IMR-90 (cell line): Measurements from ENCODE around the gene ENAH. TPM values are rescaled to one million over a fixed set of nuclear protein-coding genes. Genes with fewer than 3 reads are reported as not detected.

Experiments
- ATAC-seq: fragments of 200-7000 bp; cut with Tn5 transposase; 2 replicates; pipeline ENCODE4 v1.9.1; 2020; ENCODE audit warnings: low read depth, mild to moderate bottlenecking, moderate library complexity
- BruUV-seq: library from RNA; stranded (reverse); fragments of 400-500 nt; replicated peaks from 2 replicates; lab custom pipeline; 2021; lab: Mats Ljungman, UMichigan
- CTCF ChIA-PET: fragments of 300-600 bp; formaldehyde crosslinking; extraction: SDS; loops from one replicate; lab custom pipeline; 2021; ENCODE audit warnings: antibody characterized with exemption; lab: Yijun Ruan, JAX
- POLR2A ChIA-PET: fragments of 300-600 bp; sonication (Branson Sonifier 250); formaldehyde crosslinking; loops from one replicate; lab custom pipeline; 2022; ENCODE audit warnings: antibody characterized with exemption; ENCODE audit not compliant: unreplicated experiment; lab: Charles Lee
- DNase-seq: peaks from one replicate; pipeline ENCODE4 v3.0.0; 2013
- H2AFZ ChIP-seq: replicated peaks from 2 replicates; pipeline ENCODE3; 2013; ENCODE audit warnings: low read length, mild to moderate bottlenecking; ENCODE audit not compliant: poor library complexity
- H2AK5ac ChIP-seq: 2 replicates; pipeline ENCODE4 v1.6.1; 2013; ENCODE audit warnings: low read depth, low read length, inconsistent platforms
- H2AK9ac ChIP-seq: replicated peaks from 2 replicates; pipeline ENCODE3; 2013; ENCODE audit warnings: mild to moderate bottlenecking, low read depth, low read length, moderate library complexity; ENCODE audit not compliant: poor library complexity
- H2BK120ac ChIP-seq: 2 replicates; pipeline ENCODE4 v1.6.1; 2013; ENCODE audit warnings: low read depth, low read length, inconsistent platforms
- H2BK15ac ChIP-seq: 3 replicates; pipeline ENCODE4 v1.6.1; 2013; ENCODE audit warnings: low read depth, low read length, inconsistent platforms
- H2BK20ac ChIP-seq: 2 replicates; pipeline ENCODE4 v1.6.1; 2013; ENCODE audit warnings: low read depth, mild to moderate bottlenecking, inconsistent platforms, low read length, moderate library complexity
- H2BK5ac ChIP-seq: 2 replicates; pipeline ENCODE4 v1.6.1; 2013; ENCODE audit warnings: mild to moderate bottlenecking, low read depth, low read length, inconsistent platforms; ENCODE audit not compliant: poor library complexity, severe bottlenecking
- H3K14ac ChIP-seq: replicated peaks from 2 replicates; pipeline ENCODE4 v1.6.1; 2013; ENCODE audit warnings: low read depth, low read length, inconsistent platforms
- H3K18ac ChIP-seq: 2 replicates; pipeline ENCODE4 v1.6.1; 2013; ENCODE audit warnings: low read depth, low read length, control low read depth
- H3K23ac ChIP-seq: 2 replicates; pipeline ENCODE4 v1.6.1; 2013; ENCODE audit warnings: low read depth, low read length, inconsistent platforms
- H3K27ac ChIP-seq: 2 replicates; pipeline ENCODE4 v1.5.1; 2013; ENCODE audit warnings: mild to moderate bottlenecking, control low read depth, low read length; ENCODE audit not compliant: insufficient read depth
- H3K27me3 ChIP-seq: 2 replicates; pipeline ENCODE4 v1.6.1; 2013; ENCODE audit warnings: low read length; ENCODE audit not compliant: control insufficient read depth, insufficient read depth
- H3K36me3 ChIP-seq: 2 replicates; pipeline ENCODE4 v1.6.1; 2013; ENCODE audit warnings: low read length, mixed read lengths; ENCODE audit not compliant: control insufficient read depth, insufficient read depth
- H3K4ac ChIP-seq: 2 replicates; pipeline ENCODE4 v1.6.1; 2013; ENCODE audit warnings: low read depth, low read length, inconsistent platforms
- H3K4me1 ChIP-seq: 2 replicates; pipeline ENCODE4 v1.6.1; 2013; ENCODE audit warnings: low read length, mixed read lengths; ENCODE audit not compliant: control insufficient read depth, insufficient read depth
- H3K4me2 ChIP-seq: 2 replicates; pipeline ENCODE4 v1.6.1; 2013; ENCODE audit warnings: low read depth, mild to moderate bottlenecking, control low read depth, low read length, moderate library complexity
- H3K4me3 ChIP-seq: 2 replicates; pipeline ENCODE4 v1.5.1; 2013; ENCODE audit warnings: low read depth, mild to moderate bottlenecking, control low read depth, low read length, moderate library complexity; ENCODE audit not compliant: insufficient read depth
- H3K56ac ChIP-seq: 2 replicates; pipeline ENCODE4 v1.6.1; 2013; ENCODE audit warnings: low read length, inconsistent platforms; ENCODE audit not compliant: insufficient read depth; ENCODE audit errors: extremely low read depth
- H3K79me1 ChIP-seq, 2 experiments: 2 replicates each; pipeline ENCODE4 v1.6.1; 2013; ENCODE audit warnings: low read length in 2 of 2, inconsistent platforms in 1 of 2, low read depth in 1 of 2
- H3K9ac ChIP-seq: 2 replicates; pipeline ENCODE4 v1.6.1; 2013; ENCODE audit warnings: low read depth, low read length, control low read depth
- H3K9me1 ChIP-seq: 2 replicates; pipeline ENCODE4 v1.6.1; 2013; ENCODE audit warnings: low read length, inconsistent platforms; ENCODE audit not compliant: insufficient read depth
- H3K9me3 ChIP-seq: 2 replicates; pipeline ENCODE4 v1.6.1; 2013; ENCODE audit warnings: low read length; ENCODE audit not compliant: control insufficient read depth, insufficient read depth
- H4K20me1 ChIP-seq: 2 replicates; pipeline ENCODE4 v1.6.1; 2013; ENCODE audit warnings: low read length, inconsistent platforms; ENCODE audit not compliant: insufficient read depth
- H4K5ac ChIP-seq: 2 replicates; pipeline ENCODE4 v1.6.1; 2013; ENCODE audit warnings: mild to moderate bottlenecking, low read depth, low read length, control low read depth
- H4K8ac ChIP-seq, 2 experiments: 2 replicates each; pipeline ENCODE4 v1.6.1; 2013; ENCODE audit warnings: low read depth in 2 of 2, low read length in 2 of 2, control low read depth in 1 of 2, inconsistent platforms in 1 of 2
- H4K91ac ChIP-seq: 2 replicates; pipeline ENCODE4 v1.6.1; 2013; ENCODE audit warnings: low read depth, low read length, inconsistent platforms; ENCODE audit not compliant: insufficient read depth
- BHLHE40 ChIP-seq: fragments of 150-350 bp; IDR thresholded peaks from 2 replicates; pipeline ENCODE4 v1.6.1; 2016; ENCODE audit warnings: mild to moderate bottlenecking, low read depth, low read length
- CEBPB ChIP-seq: IDR thresholded peaks from 2 replicates; pipeline ENCODE4 v1.6.1; 2012; ENCODE audit warnings: low read depth, low read length, improper control_type of control experiment
- CHD1 ChIP-seq: IDR thresholded peaks from 2 replicates; pipeline ENCODE4 v1.6.1; 2012; ENCODE audit warnings: low read depth, low read length, improper control_type of control experiment
- CTCF ChIP-seq: conservative IDR thresholded peaks from 2 replicates; pipeline ENCODE4 v1.5.1; 2012; ENCODE audit warnings: mild to moderate bottlenecking, low read depth, low read length, improper control_type of control experiment
- ELK1 ChIP-seq: fragments of 150-350 bp; IDR thresholded peaks from 2 replicates; pipeline ENCODE4 v1.6.1; 2016; ENCODE audit warnings: low read depth, mild to moderate bottlenecking, low read length, moderate library complexity, borderline replicate concordance
- FOS ChIP-seq: fragments of 150-350 bp; IDR thresholded peaks from 2 replicates; pipeline ENCODE4 v1.6.1; 2016; ENCODE audit warnings: low read depth, low read length
- MAFK ChIP-seq: IDR thresholded peaks from 2 replicates; pipeline ENCODE4 v1.6.1; 2012; ENCODE audit warnings: low read depth, low read length, improper control_type of control experiment
- MAZ ChIP-seq: IDR thresholded peaks from 2 replicates; pipeline ENCODE4 v1.6.1; 2012; ENCODE audit warnings: low read depth, mild to moderate bottlenecking, low read length, improper control_type of control experiment, moderate library complexity, borderline replicate concordance
- MXI1 ChIP-seq: IDR thresholded peaks from 2 replicates; pipeline ENCODE4 v1.6.1; 2012; ENCODE audit warnings: low read depth, mild to moderate bottlenecking, low read length, moderate library complexity, borderline replicate concordance
- NFE2L2 ChIP-seq: fragments of 150-350 bp; IDR thresholded peaks from 2 replicates; pipeline ENCODE4 v1.6.1; 2016; ENCODE audit warnings: low read depth, mild to moderate bottlenecking, low read length
- POLR2A ChIP-seq: IDR thresholded peaks from 2 replicates; pipeline ENCODE4 v1.6.1; 2012; ENCODE audit warnings: mild to moderate bottlenecking, low read depth, low read length
- RAD21 ChIP-seq: IDR thresholded peaks from 2 replicates; pipeline ENCODE4 v1.6.1; 2012; ENCODE audit warnings: low read length, improper control_type of control experiment
- RCOR1 ChIP-seq: IDR thresholded peaks from 2 replicates; pipeline ENCODE4 v1.6.1; 2012; ENCODE audit warnings: mild to moderate bottlenecking, low read length, improper control_type of control experiment; ENCODE audit not compliant: insufficient replicate concordance
- RFX5 ChIP-seq: IDR thresholded peaks from 2 replicates; pipeline ENCODE4 v1.8.0; 2012; ENCODE audit warnings: low read depth, mild to moderate bottlenecking, low read length, moderate library complexity
- SMC3 ChIP-seq: fragments of 150-350 bp; IDR thresholded peaks from 2 replicates; pipeline ENCODE4 v1.6.1; 2016; ENCODE audit warnings: low read depth, mild to moderate bottlenecking, antibody characterized with exemption, low read length, moderate library complexity
- USF2 ChIP-seq: fragments of 150-350 bp; IDR thresholded peaks from 2 replicates; pipeline ENCODE4 v1.6.1; 2017; ENCODE audit warnings: mild to moderate bottlenecking, antibody characterized with exemption, low read length, low read depth
- WGBS, 2 experiments: methylation state at CpG; one replicate each; pipeline versions ENCODE4 v1.1.5 to v1.1.7; 2013; ENCODE audit warnings: missing lambda C conversion rate in 2 of 2; ENCODE audit not compliant: insufficient read length in 1 of 2; ENCODE audit errors: extremely low coverage in 2 of 2; 5-methylcytosine and 5-hydroxymethylcytosine counted together
- dilution Hi-C: fragments of 300-500 bp; cut with HindIII; formaldehyde crosslinking; loops from one replicate; pipeline ENCODE4 v1.14.3; 2018; ENCODE audit warnings: low sequenced_read_pairs; ENCODE audit not compliant: unreplicated experiment
- in situ Hi-C: fragments of 300-500 bp; cut with MboI; formaldehyde crosslinking; loops from 3 replicates; pipeline ENCODE4 v1.14.3; 2019; ENCODE audit warnings: low sequenced_read_pairs, inconsistent platforms, mixed read lengths
- intact Hi-C: fragments of 100-400 bp; cut with micrococcal nuclease; formaldehyde crosslinking; loops from 2 replicates; pipeline ENCODE4 v1.10.0; 2022
- polyA plus RNA-seq, 3 experiments: library from polyadenylated mRNA; depleted of rRNA; stranded (reverse); fragments of >200 nt; gene quantifications; 2 replicates each; pipeline ENCODE4 v1.2.3, GENCODE V29; 2012; ENCODE audit warnings: low replicate concordance in 1 of 3
- total RNA-seq: library from RNA; depleted of rRNA; stranded (reverse); fragments of >200 nt; gene quantifications from 2 replicates; pipeline ENCODE4 v1.2.3, GENCODE V29; 2012

The ENAH gene
- total and polyA plus RNA-seq, 2 of the 4 experiments (the other 2 are of a cell fraction) = 61.3 to 86.9 TPM

GRCh38 chr1:225691377-225691776 lies 38.5 kb upstream of the ENAH start:
- no peak overlapping the region for H2AFZ ChIP-seq
- no peak for TF ChIP-seq CHD1
- no peak for TF ChIP-seq POLR2A
- no peak for TF ChIP-seq MXI1
- TF ChIP-seq ELK1 = no peak
- TF ChIP-seq CEBPB = no peak
- TF ChIP-seq CTCF = no peak
- TF ChIP-seq MAFK = no peak
- no peak for TF ChIP-seq FOS
- no peak for TF ChIP-seq RFX5
- TF ChIP-seq RCOR1 = no peak
- TF ChIP-seq MAZ = no peak
- TF ChIP-seq SMC3 = no peak
- no peak for TF ChIP-seq NFE2L2
- no peak for TF ChIP-seq USF2
- TF ChIP-seq RAD21 = no peak
- TF ChIP-seq BHLHE40 = no peak
- 0 out of 2 replicates have a peak overlapping the region, but pooled peaks have one; percentile 47 for H2BK120ac ChIP-seq
- H3K9me3 ChIP-seq = no peaks in the 10 kb centered on the region
- H4K5ac ChIP-seq = no peak overlapping the region
- no peak overlapping the region for H3K56ac ChIP-seq
- H4K20me1 ChIP-seq = no peaks in the 10 kb centered on the region
- H3K79me1 ChIP-seq = no peaks in the 10 kb centered on the region
- H4K91ac ChIP-seq = peak overlapping the region; percentile 36; the same call in 1 of the 2 replicates
- peaks cover 5% of the 10 kb centered on the region; the same call in 1 of the 2 replicates for H3K9me1 ChIP-seq
- no peak overlapping the region for H2AK9ac ChIP-seq
- peaks cover 13% of the 10 kb centered on the region for H3K4me1 ChIP-seq
- H2BK15ac ChIP-seq = no peak overlapping the region; the same call in 2 of the 3 replicates
- no peak overlapping the region for H3K27ac ChIP-seq
- in situ Hi-C loops = loop anchor here (5.0 kb wide), 1 partner anchor 51 kb away; no protein-coding TSS in a partner anchor
- DNase-seq (peak; percentile 39), ATAC-seq (no peak)
- CTCF ChIA-PET = no interaction called here
- H3K4me3 ChIP-seq = no peak overlapping the region
- no peak overlapping the region for H2AK5ac ChIP-seq
- intact Hi-C loops = no loop called here
- H3K14ac ChIP-seq = 0 out of 2 replicates have a peak overlapping the region, but pooled peaks have one; percentile 59
- no peak overlapping the region for H3K23ac ChIP-seq
- no CpG with 5 or more reads among the region's 2 CpGs for WGBS, 2 experiments
- H4K8ac ChIP-seq = no peak overlapping the region
- H3K9ac ChIP-seq = no peak overlapping the region
- no TSS peak for BruUV-seq
- H2BK20ac ChIP-seq = no peak overlapping the region
- peak overlapping the region; percentile 50; the same call in 1 of the 2 replicates for H3K18ac ChIP-seq
- no peak overlapping the region for H2BK5ac ChIP-seq
- H3K27me3 ChIP-seq = no peaks in the 10 kb centered on the region; the same call in 1 of the 2 replicates
- H3K4me2 ChIP-seq = no peak overlapping the region
- H3K36me3 ChIP-seq = no peaks in the 10 kb centered on the region
- POLR2A ChIA-PET = no interaction called here
- dilution Hi-C loops = no loop called here
- H3K4ac ChIP-seq = no peak overlapping the region
